Measurements from ENCODE around the gene EEF1AKMT3.

- TF ChIP-seq, protein P1, sequence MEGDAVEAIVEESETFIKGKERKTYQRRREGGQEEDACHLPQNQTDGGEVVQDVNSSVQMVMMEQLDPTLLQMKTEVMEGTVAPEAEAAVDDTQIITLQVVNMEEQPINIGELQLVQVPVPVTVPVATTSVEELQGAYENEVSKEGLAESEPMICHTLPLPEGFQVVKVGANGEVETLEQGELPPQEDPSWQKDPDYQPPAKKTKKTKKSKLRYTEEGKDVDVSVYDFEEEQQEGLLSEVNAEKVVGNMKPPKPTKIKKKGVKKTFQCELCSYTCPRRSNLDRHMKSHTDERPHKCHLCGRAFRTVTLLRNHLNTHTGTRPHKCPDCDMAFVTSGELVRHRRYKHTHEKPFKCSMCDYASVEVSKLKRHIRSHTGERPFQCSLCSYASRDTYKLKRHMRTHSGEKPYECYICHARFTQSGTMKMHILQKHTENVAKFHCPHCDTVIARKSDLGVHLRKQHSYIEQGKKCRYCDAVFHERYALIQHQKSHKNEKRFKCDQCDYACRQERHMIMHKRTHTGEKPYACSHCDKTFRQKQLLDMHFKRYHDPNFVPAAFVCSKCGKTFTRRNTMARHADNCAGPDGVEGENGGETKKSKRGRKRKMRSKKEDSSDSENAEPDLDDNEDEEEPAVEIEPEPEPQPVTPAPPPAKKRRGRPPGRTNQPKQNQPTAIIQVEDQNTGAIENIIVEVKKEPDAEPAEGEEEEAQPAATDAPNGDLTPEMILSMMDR (conservative IDR thresholded peaks at IDR 0.05) = peak; percentile 81
- no peak for TF ChIP-seq ZFX (IDR thresholded peaks at IDR 0.05)
These were observed 12.9 kb upstream of the EEF1AKMT3 start for GRCh38 chr12:57759360-57759980.
